Muscle of back (tissue), 11 donors: ENCODE measurements around the gene KPRP. TPM values are rescaled to one million over a fixed set of nuclear protein-coding genes. Genes with fewer than 3 reads are reported as not detected.

ENCODE experiments used
- DNase-seq, 3 donors: peaks; one replicate each; pipeline versions ENCODE4 v3.0.0 to v3.0.0-alpha.2; 2013
- polyA plus RNA-seq, 10 donors: library from polyadenylated mRNA; unstranded; fragments of 120-200 nt; gene quantifications; one replicate each; pipeline ENCODE4 v1.2.1, GENCODE V29; 2013; ENCODE audit not compliant: insufficient read length in 10 of 10

Gene KPRP
- polyA plus RNA-seq, 10 donors = not detected

DNA sequence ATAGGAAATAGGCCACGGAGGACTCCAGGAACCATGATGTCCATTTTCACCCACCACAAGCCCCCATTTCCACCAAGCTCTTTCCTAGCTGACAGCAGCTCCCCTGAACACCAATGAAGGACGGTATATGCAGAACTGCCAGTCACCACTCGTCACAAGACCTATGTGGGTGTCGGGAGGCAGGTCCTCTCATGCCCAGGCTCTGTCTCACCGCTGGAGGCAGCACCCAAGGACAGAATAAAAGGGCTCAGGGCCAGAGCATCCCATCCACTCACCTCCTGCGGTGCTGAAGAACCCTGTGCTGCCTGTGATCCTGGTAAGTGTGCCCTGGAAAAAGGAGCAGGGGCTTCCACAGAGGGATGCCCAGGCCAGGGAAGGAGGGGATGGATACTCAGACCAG lies 17.1 kb downstream of the KPRP start, which contains the start of gene LCE1F:
Gene LCE1F (plus strand): TSS at position 266 of the 400 bp plus-strand sequence. CDS start 1,232 bp downstream, outside the sequence.
- no peak for DNase-seq

DNA sequence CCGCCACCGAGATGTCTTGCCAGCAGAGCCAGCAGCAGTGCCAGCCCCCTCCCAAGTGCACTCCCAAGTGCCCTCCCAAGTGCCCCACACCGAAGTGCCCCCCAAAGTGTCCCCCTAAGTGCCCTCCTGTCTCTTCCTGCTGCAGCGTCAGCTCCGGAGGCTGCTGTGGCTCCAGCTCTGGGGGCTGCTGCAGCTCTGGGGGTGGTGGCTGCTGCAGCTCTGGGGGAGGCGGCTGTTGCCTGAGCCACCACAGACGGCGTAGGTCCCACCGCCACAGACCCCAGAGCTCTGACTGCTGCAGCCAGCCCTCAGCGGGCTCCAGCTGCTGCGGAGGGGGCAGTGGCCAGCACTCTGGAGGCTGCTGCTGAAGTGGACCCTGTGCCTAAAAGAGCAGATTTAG lies 18.5 kb downstream of the KPRP start:
- DNase-seq = no peak

DNA sequence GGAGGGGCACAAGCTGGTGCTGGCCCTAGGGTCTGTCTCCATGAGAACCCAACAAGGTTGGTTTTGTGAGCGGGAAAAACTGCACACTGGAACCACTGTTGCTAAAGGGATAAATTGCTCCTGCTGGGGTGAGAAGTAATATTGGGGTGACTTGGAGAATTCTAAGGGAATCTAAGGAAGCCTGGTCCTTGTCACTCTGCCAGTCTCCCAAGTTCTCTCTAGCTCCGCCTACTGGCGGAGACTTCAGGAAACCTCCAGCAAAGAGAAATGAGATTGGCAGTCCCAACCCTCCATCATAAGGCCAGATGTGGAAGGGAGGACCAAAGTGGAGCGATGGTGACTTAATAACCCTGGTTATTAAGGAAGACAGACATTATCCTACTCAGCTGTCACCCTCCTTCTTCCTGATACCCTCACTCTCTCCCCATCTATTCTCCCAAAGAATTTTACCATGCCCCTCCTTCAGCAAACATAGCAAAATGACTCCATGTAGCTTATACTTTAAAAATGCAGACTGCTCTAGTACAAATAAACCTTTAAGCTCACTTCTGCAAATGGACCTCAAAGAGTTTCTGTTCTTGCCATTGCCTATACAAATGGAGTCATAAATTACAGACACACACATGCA lies 19.8 kb downstream of the KPRP start:
- DNase-seq = no peak

DNA sequence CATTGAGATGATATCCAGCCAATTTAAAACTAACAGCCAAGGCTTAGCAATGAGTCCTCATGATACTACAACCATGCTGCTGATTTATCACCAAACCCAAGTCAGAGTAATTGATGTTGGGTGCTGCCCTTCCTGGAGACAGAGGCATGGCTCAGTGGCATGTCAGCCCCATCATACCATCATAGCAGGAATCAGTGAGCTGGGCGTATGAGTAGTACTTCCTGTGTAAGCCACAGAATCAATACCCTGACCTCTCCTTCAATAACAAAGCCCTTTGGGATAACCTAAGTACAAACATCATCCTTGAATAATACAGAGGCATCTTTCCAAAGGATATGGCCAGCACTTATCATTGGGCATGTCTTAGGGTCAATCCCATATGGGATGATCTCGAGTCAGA lies 25.3 kb downstream of the KPRP start:
- no peak for DNase-seq

DNA sequence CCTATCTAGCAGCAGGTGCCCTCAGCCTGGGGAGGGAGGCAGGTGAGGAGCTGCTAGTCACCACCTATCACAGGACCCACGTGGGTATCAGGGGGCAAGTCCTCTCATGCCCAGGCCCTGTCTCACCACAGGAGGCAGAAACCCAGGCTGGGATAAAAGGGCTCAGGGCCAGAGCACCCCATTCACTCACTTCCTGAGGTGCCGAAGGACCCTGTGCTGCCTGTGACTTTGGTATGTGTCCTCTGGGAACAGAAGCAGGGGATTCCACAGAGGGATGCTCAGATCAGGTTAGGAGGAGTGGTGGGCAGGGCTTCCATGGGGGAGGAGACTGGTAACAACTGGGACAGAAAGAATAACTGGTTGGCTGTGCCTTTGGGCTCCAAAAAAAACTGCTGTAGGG lies 28.3 kb downstream of the KPRP start, which contains the start of gene LCE1E:
Gene LCE1E (plus strand): TSS at position 181 of the 400 bp plus-strand sequence. CDS start 1,043 bp downstream, outside the sequence.
- no peak for DNase-seq

DNA sequence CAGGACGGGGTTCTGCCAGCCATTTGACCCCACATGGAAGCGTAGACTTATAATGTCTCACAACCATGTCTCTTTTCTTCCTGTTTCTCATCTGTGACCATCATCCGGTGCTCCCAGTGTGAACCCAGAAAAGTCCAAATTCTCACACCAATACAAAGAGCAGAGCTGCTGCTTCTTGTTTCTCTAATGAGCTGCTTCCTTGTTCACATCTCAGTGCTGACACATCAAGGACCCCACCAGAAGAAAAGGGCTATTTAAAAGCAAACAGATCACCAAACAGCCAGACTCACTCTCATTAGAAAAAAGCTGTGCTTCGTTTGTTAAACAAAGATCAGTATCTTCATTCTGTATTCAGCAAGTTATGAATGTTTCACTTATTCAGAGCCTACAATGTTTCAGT lies 37.9 kb downstream of the KPRP start:
- DNase-seq = no peak

DNA sequence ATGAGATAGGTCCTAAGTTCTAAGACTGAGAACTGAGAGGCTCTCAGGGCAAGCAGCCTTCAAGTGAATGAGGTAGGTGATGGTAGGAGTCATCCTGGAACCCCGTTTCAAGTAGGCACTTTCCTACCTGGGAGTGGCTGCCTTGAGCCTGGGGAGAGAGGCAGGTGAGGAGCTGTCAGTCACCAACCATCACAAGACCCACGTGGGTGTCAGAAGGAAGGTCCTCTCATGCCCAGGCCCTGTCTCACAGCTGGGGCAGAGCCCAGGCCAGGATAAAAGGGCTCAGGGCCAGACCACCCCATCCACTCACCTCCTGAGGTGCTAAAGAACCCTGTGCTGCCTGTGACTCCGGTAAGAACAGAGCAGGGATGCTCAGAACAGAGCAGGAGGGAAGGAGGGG lies 38.6 kb downstream of the KPRP start, which contains the start of gene LCE1D:
Gene LCE1D (plus strand): TSS at position 301 of the 400 bp plus-strand sequence. CDS start 1,074 bp downstream, outside the sequence.
- DNase-seq = no peak

DNA sequence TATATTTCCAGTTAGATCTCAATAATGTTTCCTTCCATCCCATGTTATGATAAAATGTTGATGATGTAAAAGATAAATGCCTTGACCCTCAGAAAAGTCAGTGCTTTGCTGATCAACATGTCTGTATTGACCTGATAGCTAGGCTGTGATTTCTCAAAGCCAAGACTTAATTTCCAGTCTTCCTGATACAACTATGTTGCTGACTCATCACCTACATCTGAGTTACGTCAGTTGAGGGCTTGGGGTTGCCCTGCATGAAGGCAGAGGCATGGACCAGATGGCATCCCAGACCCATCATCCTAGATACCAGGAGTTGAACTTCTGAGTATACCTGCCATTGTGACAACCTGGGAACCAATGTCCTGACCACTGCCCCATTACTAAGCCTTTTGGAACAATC lies 43.5 kb downstream of the KPRP start:
- DNase-seq = no peak

DNA sequence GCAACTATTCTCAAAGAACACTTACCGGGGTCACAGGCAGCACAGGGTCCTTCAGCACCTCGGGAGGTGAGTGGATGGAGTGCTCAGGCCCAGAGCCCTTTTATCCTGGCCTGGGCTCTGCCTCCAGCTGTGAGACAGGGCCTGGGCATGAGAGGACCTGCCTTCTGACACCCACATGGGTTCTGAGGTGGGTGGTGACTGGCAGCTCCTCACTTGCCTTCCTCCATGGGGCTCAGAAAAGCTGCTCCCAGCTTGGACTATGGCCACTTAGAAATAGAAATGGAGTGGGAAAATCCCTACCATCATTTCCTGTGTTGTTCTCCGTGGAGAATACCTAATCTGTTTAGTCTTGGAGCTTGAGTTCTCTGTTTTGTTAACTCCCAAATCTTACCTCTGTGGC lies 48.8 kb downstream of the KPRP start, which contains the start of gene LCE1C:
Gene LCE1C (minus strand): TSS at position 76 of the 400 bp plus-strand sequence. CDS start 1,173 bp downstream, outside the sequence.
- no peak for DNase-seq

DNA sequence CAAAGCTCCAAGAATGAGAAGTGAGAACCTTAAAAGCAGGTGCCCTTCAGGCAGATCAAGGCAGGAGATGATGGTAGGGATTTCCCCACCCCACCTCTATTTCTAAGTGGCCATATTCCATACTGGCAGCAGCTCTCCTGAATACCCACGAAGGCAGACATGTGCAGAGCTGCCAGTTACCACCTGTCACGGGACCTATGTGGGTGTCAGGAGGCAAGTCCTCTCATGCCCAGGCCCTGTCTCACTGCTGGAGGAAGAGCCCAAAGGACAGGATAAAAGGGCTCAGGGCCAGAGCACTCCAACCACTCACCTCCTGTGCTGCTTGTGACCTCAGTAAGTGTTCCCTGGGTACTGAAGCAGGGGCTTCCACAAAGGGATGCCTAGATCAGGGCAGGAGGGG lies 53.2 kb downstream of the KPRP start:
- no peak for DNase-seq

Other genes with a start within 250 kb of the KPRP start
- not detected for gene LCE5A, start 247.2 kb upstream of the KPRP start, polyA plus RNA-seq
- gene CRCT1, start 243.5 kb upstream of the KPRP start, polyA plus RNA-seq = not detected
- gene LCE3E, start 191.2 kb upstream of the KPRP start, polyA plus RNA-seq = not detected
- not detected for gene LCE3D, start 177.5 kb upstream of the KPRP start, polyA plus RNA-seq
- not detected for gene LCE3C, start 157.8 kb upstream of the KPRP start, polyA plus RNA-seq
- gene LCE3B, start 144.2 kb upstream of the KPRP start, polyA plus RNA-seq = not detected
- gene LCE3A, start 134.9 kb upstream of the KPRP start, polyA plus RNA-seq = not detected
- gene LCE2D, start 94.6 kb upstream of the KPRP start, polyA plus RNA-seq = not detected
- gene LCE2C, start 82.7 kb upstream of the KPRP start, polyA plus RNA-seq = not detected
- gene LCE2B, start 71.9 kb upstream of the KPRP start, polyA plus RNA-seq = not detected
- not detected for gene LCE2A, start 59.7 kb upstream of the KPRP start, polyA plus RNA-seq
- not detected for gene LCE4A, start 49.9 kb upstream of the KPRP start, polyA plus RNA-seq
- gene LCE1F, start 17.1 kb downstream of the KPRP start, polyA plus RNA-seq = not detected
- not detected for gene LCE1E, start 28.2 kb downstream of the KPRP start, polyA plus RNA-seq
- gene LCE1D, start 38.7 kb downstream of the KPRP start, polyA plus RNA-seq = not detected
- gene LCE1C, start 48.6 kb downstream of the KPRP start, polyA plus RNA-seq = not detected
- gene LCE1B, start 53.9 kb downstream of the KPRP start, polyA plus RNA-seq = not detected
- not detected for gene LCE1A, start 69.4 kb downstream of the KPRP start, polyA plus RNA-seq
- not detected for gene LCE6A, start 84.8 kb downstream of the KPRP start, polyA plus RNA-seq
- not detected for gene LCE7A, start 102.0 kb downstream of the KPRP start, polyA plus RNA-seq
- gene SMCP, start 120.3 kb downstream of the KPRP start, polyA plus RNA-seq = not detected
- gene IVL, start 150.5 kb downstream of the KPRP start, polyA plus RNA-seq = 1 to 10 TPM in 2 of 10 donors, under 1 TPM in 2, not detected in 6; 0.05 to 6.0 (median 1.3) TPM
- not detected for gene SPRR5, start 189.2 kb downstream of the KPRP start, polyA plus RNA-seq
- not detected for gene SPRR4, start 212.6 kb downstream of the KPRP start, polyA plus RNA-seq
- 1 to 10 TPM in 1 of 10 donors, not detected in 9; 4.3 TPM for gene SPRR1A, start 226.1 kb downstream of the KPRP start, polyA plus RNA-seq
- 1 to 10 TPM in 1 of 10 donors, under 1 TPM in 3, not detected in 6; 0.24 to 8.0 (median 0.27) TPM for gene SPRR3, start 243.7 kb downstream of the KPRP start, polyA plus RNA-seq